HL-60/S4 treated with retinoic acid at 250 ng/mL for 4 days and 3 days (cell line): ENCODE measurements around the gene PTPN2.

ENCODE experiments used
- in situ Hi-C: fragments of 300-500 bp; cut with MboI; formaldehyde crosslinking; loops from 2 replicates; pipeline ENCODE4 v1.7.0; 2022; ENCODE audit warnings: low sequenced_read_pairs

The PTPN2 gene

DNA sequence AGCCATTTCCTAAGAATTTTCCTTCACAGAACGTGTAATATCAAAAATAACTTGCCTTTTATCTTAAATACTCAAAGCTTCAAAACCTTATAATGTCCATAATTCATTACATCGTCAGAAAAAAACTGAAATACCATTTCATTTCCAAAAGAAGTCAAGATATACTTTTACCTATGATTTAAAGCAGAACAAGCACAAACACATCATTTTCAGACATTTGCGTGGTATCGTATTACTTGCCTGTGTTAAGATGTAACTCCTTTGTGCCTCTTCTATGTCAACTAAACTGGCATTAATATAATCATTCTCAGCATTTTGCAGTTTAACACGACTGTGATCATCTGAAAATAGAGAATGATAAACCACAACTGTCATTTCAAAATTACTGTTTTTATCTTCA, 47.5 kb downstream of the PTPN2 start:
- in situ Hi-C loops = no loop called here

DNA sequence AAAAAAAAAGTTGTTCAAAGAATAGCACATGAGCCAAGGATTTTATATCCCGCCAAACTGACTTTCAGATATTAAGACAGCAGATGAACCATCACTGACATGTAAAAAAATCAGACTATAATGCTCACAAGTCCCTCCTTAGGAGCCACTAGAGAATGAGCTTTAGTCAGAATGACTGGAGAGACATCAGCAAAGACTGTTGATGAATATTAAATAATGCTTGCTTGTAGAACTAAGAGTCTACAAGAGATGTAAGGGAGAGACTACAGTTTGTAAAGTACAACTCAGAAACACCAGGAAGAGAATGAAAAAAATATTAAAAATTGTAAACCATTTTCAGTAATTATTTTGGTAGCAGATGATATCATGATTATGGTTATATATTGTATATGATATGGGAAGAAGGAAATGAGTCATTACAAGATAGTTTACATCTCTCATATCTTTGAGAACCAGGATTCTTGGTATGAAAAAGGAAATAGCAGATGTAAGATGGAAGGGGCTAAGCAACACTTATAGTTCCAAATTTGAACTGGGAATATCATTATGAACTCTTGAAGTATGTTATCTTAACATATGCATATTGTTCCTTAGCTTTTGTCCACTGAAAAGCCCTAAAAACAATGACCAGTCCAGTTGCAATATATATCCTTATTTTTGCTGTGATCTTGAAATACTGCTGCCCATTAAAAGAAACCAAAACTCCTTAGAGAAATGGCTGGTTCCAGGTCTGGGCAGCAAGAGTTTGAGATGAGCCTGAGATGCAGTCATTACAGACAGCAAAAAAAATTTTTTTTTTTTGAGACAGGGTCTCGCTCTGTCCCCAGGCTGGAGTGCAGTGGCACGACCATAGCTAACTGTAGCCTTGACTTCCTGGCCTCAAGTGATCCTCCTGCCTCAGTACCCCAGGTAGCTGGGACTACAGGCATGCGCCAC, 55.7 kb downstream of the PTPN2 start:
- in situ Hi-C loops = no loop called here

DNA sequence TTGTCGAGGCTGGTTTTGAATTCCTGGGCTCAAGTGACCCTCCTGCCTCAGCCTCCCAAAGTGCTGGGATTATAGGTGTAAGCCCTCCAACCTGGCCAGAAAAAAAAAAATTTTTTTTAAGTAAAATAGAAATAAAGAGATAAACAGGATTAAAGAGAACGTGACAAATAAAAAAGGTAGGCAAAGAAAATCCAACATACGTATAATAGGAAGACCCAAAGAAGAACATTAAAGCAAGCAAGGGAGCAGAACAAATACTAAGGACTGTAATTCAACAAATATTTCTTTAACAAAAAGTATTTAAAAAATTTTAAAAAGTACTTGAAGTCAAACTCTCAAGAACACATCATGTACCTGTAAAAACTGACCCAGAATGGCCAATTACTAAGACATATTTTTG, 56.4 kb downstream of the PTPN2 start:
- in situ Hi-C loops = no loop called here

DNA sequence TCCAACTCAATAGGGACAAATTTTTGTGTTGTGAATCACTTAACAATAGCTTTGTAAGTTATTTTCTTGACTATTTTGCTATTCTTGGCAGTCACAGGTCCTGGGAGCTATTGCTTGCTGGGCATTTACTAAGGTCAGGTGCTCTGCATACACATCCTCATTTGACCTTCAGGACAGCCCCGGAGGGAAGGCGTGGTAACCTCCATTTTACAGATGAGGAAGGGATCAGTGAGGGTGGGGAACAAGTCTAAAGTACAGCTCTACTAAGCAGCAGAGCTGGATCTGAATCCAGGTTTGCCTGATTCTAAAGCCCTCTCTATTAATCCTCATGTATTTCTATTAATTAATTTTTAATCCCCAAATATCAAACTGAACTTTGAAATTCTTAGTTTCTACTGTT, 58.8 kb downstream of the PTPN2 start:
- in situ Hi-C loops = no loop called here

DNA sequence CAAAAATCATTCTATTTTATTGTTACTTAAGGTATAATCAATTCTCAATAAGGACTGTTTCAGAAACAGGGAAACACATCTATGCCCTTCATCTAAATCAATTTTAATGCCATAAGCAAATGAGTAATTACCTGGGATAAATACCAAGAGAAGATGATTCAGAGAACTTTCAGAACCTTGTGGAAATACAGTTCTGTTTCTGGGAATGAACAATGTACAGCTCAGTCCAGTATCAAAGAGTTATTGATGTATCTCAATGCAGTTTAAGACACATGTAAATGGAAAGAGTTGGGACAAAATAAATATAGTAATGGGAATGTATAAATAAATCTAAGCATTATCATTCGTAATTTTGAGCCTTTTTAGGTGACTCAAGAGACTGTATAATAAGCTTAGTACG, 60.1 kb downstream of the PTPN2 start:
- in situ Hi-C loops = no loop called here

DNA sequence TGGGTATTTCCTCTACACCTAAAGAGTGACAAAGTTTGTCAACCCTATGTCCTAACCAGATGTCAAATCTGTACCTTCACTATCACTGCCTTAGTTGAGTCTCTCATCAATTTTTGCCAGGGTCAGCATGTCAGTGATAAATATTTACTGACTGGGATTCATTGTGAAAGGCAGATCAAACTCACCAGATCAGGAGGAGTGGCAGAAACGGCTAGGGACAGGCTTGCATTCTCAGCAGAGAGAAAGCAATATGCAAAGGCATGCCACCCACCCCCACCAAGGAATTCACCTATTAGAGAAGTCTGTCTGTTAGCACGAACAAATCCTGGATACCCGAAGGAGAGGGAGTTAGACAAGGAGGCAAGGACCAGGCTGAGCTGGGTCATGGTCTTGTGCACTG, 62.6 kb downstream of the PTPN2 start:
- in situ Hi-C loops = no loop called here

DNA sequence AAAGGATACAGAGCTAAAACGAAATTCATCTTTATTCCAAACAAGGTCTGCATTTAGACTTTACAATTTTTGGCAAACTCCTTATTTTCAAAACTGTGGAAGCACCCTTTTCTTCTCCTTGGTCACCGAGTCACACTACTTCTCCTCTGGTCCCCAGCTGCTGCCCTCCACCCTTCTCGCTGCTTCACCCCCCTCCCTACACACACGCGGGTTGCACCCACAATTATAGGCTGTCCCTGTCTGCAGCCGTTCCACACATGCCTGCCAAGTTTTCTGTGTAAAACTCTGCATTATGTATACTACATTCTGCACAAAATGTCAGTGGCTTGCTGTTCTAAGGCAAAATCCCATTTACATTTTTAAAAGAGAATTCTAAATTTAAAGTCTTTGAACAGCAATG, 63.5 kb downstream of the PTPN2 start:
- in situ Hi-C loops = no loop called here

DNA sequence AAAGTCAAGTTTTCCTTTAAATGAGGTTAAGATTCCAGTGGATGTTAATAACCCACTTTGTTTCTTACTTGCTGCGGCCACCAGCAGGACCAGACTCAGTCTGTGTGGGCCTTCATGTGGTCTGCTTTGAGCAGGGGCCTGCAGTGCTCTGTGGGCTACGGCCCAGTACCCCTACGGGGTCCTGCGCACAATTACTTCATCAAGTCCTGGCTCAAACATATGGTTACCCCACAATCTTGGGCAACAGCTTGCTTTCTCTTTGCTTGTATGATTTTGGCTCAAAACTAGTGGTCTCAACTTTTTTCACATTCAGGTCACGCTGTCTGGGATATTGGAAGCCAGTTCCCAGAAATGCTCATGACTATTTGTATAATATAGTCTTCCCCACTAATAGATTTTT, 64.2 kb downstream of the PTPN2 start:
- in situ Hi-C loops = no loop called here

DNA sequence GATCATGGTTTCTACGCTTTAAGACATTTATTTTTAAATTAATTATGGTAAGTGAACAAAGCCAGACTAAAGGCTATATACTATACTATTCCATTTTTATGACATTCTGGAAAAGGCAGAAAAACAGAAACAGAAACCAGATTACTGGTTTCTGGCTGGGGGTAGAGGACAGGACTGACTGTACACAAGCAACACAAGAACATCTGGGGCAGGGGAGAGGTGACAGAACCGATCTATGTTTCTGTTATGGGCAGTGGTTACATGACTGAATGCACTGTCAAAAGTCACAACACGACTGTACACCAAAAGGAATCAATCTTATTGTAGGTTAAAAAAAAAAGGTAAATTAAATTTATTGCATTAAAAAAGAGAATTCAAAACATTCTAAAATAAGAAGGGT, 64.7 kb downstream of the PTPN2 start:
- in situ Hi-C loops = no loop called here

DNA sequence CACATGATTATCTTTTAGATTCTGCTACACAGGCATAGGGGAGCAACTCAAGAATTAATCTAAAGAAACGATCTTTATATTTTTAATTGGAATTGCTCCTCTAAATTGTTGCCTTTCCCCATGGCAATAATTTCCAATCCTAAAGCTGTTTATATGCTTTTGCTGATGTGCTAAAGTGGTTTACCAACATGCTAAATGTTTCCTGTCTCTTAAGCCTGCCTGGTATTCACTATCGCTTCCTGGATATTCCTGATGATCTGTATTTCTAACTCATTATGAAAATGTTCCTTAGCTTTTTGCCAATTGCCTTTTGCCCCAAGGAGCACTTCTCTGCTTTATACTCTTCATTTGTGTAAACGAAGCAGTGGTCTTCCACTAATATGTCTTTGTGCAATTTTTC, 65.8 kb downstream of the PTPN2 start:
- in situ Hi-C loops = no loop called here

DNA sequence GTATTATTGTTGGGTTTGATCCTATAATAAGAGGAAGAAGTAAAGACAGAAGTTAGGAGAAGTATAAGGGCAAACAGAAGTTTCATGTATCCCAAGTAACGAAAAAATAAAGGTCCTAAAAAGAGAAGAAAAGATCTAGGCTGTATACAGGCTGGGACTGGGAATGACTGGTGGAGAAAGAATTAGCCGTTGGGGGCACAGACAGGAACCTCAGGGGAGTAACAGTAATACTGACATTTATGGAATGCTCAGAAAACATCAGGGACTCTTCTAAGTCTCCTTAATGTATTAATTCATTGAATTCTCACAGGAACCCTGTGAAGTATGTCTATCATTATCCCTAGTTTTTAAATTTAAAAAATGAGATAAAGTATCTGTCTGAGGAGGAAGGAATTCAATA, 67.6 kb downstream of the PTPN2 start:
- in situ Hi-C loops = no loop called here

DNA sequence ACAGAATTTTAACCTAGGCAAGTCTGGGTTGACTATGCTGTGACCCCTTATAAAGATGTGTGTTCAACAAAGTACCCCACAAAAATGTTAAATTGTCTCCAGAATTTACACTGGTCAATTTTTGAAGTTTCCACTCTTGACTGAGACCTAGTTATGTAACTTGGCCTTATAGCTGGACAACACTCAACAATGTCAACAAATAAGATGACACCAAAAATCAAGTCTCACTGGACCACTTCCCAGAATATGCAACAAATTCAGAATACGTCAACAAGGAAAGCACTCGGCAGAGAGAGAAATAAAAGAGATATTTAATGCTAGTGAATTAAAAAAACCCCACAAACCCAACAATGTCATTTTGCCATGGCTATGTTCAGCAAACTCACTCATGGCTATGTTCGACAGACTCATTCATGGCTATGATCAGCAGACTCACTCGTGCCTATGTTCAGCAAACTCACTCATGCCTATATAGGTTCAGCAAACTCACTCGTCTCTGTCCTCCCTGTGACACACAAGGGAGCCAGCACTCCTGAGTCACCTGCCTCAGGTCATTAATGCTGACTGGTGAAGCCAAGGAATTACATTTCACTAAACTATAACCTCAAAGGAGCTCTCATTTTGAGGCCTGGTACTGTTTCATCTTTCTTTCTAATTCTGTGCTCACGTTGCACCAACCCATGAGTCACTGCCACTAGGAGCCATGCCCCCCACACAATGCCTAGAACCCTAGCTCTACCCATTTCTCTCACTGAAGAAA, 72.7 kb downstream of the PTPN2 start:
- in situ Hi-C loops = no loop called here

DNA sequence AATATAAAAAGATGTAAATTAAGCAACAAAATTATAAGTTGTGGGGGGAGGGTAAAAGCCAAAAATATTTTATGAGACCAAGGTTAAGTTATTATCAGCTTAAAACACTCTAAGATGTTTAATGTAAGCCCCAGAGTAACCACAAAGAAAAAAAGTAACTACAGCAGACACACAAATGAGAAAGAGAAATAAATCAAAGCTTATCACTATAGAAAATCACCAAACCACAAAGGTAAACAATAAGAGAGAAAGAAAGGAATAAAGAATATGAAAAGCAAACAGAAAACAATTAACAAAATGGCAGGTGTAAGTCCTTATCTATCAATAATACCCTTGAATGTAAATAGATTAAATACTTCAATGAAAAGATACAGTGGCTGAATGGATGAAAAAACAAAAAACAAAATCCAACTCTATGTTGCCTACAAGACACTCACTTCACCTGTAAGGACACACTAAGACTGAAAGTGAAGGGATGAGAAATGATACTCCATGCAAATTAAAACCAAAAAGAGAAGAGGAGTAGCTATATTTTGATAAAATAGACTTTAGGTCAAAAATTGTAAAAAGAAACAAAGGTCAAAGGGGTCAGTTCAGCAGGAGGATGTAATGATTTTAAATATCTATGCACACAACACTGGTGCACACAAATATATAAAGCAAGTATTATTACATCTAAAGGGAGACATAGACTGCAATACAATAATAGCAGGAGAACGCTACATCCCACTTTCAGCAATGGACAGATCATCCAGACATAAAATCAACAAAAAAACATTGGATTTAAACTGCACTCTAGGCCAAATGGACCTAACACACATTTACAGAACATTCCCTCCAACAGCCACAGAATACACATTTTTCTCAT, 80.7 kb downstream of the PTPN2 start:
- in situ Hi-C loops = no loop called here

DNA sequence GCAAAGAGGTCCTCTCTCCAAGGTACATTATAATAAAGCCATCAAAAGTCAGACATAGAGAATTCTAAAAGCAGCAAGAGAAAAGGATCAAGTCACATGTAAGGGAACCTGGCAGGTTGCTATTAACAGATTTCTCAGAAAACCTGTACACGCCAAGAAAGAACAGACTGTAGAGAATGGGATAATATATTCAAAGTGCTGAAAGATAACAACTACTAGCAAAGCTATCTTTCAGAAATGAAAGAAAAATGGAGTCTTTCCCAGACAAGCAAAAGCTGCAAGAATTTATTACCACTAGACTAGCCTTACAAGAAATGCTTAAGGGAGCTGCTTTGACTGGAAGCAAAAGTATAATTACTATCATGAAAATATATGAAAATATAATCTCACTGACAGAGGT, 81.5 kb downstream of the PTPN2 start:
- in situ Hi-C loops = no loop called here

DNA sequence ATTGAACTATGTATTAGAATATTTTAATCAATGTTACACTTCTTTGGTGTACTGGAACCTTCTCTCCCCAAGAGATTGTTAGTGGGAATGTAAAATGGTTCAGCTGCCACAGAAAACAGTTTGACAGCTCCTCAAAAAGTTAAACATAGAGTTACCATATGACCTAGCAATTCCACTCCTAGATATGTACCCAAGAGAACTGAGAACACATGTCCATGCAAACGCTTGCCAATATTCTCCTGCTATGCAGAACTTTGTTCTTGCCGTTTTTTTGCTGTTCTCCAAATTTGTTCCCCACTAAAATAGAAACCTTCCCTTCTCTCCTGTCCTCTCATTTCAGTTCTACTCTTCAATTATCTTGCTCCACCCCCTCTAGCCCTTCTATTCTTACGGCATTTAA, 87.6 kb downstream of the PTPN2 start:
- in situ Hi-C loops = no loop called here

DNA sequence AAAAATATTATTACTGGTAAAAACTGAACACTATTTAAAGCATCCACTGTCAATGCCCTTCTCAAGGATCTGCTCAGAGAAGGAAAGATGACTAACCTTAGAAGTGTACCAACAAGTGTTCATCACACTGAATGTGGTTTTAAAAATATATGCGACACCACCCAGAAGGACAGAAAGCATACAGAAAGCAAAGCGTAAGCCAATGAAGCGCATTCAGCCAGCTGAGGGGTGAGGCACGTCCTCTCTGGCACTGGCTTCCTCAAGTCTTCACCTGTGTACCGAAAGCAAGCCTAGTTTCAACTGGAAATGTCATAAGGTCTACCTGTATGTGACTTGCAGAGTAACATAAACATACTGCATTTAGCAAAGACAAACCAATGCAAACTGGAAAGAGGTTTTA, 92.4 kb downstream of the PTPN2 start:
- in situ Hi-C loops = no loop called here

DNA sequence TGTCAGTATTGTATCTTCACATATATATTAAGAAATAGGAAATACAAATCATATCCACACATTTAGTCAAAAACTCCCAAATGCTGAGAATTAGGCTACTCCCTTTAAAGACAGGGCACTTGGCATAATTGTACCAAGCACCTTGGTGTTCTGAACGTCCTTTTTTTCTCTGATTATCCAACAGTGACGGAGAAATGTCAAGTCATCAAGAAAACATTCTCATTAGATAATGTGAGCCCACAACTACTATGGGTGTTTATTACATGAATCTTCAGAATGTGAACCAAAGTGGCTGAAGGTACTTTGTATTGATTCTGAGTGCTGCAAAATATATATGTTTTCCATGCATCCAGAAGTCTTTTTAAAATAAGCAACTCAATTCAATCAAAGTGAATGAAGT, 97.4 kb downstream of the PTPN2 start:
- in situ Hi-C loops = no loop called here

DNA sequence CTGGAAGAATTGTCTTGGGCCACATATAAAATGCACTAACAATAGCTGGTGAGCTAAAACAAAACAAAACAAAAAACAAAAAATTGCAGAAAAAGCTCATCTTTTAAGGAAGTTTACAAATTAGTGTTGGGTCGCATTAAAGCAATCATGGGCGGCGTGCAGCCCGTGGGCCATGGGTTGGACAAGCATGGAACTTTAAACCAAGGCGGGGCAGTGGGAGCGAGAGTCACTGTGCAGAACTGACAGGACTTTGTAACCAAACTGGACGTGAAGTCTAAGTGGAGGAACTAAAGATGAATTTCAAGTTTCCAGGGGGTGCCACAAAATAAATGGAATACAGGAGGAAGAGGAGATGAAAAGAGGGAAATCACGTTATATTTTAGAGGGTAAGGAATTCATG, 100.5 kb downstream of the PTPN2 start:
- in situ Hi-C loops = no loop called here

DNA sequence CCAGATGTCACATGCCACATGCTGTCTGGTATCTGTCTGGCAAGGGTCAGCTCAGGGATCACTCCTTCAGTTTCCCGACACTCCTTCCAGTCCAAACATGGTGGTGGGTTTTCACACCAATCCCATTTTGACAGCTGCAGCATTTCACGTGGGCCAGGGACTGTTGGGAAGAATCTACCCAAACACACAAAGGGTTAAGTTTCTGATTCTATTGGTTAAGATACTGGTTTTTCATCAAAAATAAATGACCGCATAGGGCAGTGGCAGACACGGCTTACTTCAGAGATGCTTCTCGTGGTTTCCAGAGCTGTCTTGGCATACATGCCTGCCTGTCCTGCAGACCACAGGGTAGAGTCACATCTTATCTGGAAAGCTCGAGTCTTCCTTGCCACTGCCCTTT, 101.5 kb downstream of the PTPN2 start:
- in situ Hi-C loops = no loop called here

DNA sequence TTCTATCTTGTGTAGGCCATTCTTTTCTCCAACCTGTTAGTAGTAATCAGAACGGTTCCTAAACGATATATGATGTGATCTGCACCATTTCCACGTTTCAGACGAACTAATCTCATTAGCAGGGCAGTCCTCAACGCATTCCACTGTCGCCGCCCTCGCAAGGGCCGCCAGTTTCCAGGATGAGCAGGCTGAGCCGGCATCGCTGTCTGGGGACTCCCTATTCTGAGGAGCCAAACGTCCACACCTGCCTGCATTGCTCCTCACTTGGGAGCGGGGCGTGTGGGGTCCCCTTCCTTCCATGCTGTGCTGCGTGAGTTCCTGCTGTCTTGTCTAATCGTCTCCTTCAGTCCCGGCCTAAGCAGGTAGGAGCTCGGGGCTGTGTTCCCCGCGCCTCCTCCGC, 104.6 kb downstream of the PTPN2 start:
- in situ Hi-C loops = no loop called here

DNA sequence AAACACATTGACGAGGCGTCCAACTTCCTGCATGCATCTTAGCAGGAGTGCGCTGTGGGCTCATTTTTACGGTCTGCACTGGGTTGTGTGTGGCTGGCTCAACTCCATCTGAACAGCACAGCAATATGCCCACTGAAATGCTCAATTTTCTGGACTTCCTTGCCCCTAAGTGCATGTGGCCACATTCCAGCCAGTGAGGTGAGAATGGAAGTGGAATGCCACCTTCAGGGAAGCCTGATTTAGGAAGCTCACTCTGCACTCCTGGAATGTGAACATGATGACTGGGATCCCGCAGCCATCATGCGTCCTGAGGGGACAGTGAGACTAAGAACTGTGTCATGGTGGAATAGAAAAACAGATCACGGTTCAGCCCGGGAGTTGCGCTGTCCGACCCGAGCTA, 105.0 kb downstream of the PTPN2 start:
- in situ Hi-C loops = no loop called here
